PC-9 (cell line): ENCODE data around the gene SLC12A2.

Source experiments
- CTCF ChIP-seq: fragments of 200-600 bp; sonication (generic); conservative IDR thresholded peaks from 2 replicates; pipeline ENCODE4 v1.6.1; 2017; ENCODE audit warnings: mixed run types, antibody characterized with exemption, mild to moderate bottlenecking, moderate library complexity
- EZH2 ChIP-seq: fragments of 200-600 bp; sonication (generic); IDR thresholded peaks from 2 replicates; pipeline ENCODE4 v1.8.0; 2017; ENCODE audit warnings: antibody characterized with exemption, low read depth

GRCh38 chr5:128192368-128192767, 108.8 kb downstream of the SLC12A2 start:
- TF ChIP-seq CTCF (no peak), EZH2 (no peak)
